NCI-H2196 treated with DMSO at 0.1 percent for 48 hours (cell line): ENCODE data around the gene NEK3.
A peak's percentile ranks its signal among the peaks of the same experiment; 100 is the strongest.
"Not testable (repeated sequence)": the region's sequence is repeated elsewhere in the genome, so short reads cannot be mapped to it uniquely, and the experiment has no call there.

Source experiments
- DNase-seq: peaks from one replicate; lab custom pipeline; 2025; ENCODE audit not compliant: unreplicated experiment; lab: John Stamatoyannopoulos, UW

NEK3 gene, protein sequence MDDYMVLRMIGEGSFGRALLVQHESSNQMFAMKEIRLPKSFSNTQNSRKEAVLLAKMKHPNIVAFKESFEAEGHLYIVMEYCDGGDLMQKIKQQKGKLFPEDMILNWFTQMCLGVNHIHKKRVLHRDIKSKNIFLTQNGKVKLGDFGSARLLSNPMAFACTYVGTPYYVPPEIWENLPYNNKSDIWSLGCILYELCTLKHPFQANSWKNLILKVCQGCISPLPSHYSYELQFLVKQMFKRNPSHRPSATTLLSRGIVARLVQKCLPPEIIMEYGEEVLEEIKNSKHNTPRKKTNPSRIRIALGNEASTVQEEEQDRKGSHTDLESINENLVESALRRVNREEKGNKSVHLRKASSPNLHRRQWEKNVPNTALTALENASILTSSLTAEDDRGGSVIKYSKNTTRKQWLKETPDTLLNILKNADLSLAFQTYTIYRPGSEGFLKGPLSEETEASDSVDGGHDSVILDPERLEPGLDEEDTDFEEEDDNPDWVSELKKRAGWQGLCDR

DNA sequence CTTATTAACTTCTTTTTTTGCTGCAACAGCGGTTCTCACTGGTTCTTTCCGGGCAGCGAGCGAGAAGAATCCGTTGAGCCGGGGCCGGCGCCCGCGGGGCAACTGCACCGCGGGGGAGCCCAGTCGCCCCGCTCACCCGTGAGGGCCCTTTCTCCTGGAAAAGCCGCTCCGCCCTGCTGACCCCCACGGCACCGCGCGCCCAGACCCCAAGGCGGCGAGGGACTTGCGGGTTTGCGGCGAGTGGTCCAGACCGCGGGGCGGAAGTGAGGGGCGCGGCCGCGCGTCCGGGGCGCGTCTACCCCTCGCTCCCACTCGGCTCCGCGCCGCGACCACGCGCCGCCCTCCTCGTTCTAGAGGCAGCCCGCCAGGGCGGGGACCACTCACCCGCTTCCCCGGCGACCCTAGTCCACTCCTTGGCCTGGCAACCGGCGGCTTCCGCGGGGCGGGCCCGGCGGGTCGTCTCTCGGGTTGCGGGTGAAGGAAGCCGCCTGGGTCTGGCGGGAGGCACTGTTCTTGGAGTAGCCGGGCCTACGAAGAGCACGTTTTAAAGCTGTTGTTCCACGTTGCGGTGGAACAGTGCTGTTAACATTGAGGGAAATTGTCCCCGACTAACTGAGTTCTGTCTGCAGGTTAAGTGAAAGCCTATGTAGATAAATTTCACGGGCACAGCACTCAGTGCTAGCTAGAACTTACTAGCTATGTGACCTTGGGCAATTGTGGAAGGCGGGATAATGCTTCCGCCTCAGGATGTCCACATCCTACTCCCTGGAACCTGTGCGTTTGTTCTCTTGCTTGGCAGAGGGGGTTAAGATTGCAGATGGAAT, at the start of gene NEK3:
Gene NEK3, minus strand, starts transcription at position 439 of the 824 bp plus-strand sequence. CDS start 3,406 bp downstream, outside the sequence.
- DNase-seq, result peak; percentile 1

DNA sequence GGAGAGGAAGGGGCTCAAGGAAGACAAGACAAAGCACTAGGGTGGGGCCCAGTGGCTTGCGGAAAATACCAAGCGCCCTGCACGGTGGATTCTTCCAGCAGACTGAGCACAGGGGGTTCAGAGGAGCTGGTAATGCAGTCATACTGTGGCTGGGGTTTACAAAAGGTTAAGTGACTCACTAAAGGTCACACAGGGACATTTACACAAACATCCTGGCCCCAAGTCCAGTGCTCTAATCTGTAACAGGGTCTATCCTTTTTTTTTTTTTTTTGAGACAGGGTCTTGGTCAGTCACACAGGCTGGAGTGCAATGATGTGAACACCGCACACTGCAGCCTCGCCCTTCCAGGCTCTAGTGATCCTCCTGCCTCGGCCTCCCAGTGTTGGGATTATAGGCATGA, 49.0 kb upstream of the NEK3 start:
- not testable (repeated sequence) for DNase-seq

DNA sequence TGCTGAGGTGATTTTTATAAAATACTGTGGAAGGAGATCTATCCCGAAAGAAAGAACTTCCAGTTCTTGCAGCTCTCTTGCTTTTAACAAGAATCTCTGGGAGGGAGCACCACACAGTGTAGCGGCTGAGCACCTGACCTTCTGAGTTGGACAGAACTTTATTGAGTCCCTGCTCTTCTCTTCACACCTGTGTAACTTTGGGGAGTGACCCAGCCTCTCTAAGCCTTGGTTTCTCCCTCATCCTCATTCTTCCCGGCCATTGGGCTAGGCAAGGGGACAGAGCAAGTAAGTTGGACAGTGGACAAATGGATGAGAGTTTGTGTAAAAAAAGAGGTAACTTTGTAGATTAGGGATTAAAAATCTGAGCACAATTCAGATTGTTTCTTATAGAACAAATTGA, 48.5 kb upstream of the NEK3 start:
- DNase-seq, result not testable (repeated sequence)

DNA sequence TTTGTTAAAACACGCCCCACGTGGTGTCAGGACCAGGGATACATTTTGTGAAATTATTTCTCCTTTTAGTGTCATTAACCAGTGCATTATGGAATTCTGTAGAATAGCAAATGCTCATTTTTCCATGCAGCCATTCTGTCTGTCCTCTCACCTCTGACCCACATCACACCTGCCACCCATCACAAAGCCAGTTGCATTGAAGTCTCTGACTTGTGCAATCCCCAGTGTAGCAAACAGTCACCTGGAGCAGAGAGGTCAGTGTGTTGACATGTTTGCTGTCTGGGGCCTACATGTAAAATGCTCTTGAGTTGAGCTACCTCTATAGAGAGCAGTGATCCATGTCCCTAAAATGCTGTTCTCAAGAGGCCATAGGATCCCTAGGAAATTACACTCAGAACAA, 47.9 kb upstream of the NEK3 start:
- not testable (repeated sequence) for DNase-seq

DNA sequence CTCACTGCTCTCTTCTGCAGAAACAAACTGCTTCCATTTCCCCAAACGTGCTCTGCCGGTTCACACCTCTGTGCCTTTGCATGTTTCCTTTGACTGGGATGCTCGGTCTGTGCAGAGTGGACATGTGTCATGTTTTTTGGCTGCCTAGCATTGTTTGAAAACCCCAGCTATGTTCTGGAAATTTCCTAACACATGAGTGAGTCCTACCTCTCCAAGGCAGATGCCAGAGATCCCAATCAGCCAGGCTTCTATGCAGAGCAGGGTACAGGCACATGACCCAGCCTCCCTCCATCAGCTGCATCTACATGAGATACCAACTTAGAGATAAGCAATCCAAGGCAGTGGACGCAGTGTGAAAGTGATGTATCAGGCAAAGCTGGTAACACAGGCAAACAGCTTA, 45.1 kb upstream of the NEK3 start:
- not testable (repeated sequence) for DNase-seq

DNA sequence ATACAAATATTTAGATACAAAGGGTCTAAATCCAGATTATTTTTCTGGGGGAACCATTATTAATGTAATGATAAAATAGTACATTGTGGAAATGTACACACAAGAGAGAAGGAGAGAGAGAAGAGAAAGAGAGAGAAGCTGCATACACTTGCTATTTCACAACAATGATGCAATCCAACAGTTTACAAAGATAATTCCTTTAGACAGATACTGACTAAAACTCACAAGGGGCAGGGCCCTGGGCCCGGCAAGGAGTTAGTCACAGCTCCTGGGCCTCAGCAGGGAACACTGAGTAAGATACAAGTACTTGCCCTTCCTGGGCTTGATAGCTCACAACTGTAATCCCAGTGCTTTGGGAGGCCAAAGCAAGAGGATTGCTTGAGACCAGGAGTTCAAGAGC, 44.5 kb upstream of the NEK3 start:
- not testable (repeated sequence) for DNase-seq

DNA sequence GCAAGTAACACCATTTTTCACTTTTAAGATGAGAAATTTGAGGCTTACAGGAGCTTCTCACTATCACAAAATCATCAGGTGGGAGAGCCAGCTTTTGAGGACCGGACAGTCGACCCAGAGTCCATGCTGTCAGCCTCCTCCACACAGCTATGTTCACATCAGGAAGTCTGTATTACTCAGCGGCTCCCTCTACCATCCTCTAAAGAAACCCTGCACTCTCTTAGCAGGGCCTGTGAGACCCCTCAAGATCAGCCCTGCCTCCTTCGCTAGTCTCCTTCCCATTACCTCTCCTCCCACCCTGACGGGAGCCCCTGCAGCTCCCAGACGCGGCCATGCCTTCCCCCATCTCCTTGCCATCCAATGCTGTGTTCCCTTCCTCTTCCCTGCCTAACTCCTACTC, 43.1 kb upstream of the NEK3 start:
- DNase-seq, result not testable (repeated sequence)

DNA sequence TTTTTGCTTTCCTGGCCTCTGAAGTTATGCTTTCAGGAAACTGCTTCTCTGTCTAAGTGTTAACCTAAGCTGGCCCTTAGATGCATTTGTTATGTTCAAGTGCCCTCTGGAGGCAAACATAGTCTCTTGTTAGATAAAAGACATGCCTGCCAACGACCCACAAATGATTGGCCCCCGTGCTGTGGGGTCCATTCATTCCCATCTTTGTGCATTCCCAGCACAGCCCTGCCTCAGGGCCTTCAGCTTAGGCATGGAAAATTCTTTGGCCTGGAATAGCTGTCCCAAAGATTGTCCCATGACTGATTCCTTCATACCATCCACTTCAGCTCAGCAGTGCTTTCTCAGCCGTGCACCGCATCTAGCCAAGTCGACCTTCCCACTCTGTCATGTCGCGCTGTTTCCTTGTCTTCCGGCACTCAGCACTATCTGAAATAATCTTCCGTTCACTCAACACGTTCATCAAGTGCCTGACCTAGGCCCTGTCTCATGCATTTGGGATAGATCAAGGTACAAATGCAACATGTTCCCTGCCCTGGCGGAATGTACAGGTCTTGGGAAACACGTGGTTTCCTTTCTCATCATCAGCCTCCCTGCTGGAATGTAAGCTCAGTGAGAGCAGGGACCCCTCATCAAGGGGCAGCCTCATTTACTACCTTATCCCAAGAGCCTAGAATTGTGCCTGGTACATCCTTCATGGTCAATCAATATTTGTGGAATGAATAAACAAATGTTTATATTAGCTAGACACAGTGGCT, 42.2 kb upstream of the NEK3 start:
- DNase-seq, result not testable (repeated sequence)

DNA sequence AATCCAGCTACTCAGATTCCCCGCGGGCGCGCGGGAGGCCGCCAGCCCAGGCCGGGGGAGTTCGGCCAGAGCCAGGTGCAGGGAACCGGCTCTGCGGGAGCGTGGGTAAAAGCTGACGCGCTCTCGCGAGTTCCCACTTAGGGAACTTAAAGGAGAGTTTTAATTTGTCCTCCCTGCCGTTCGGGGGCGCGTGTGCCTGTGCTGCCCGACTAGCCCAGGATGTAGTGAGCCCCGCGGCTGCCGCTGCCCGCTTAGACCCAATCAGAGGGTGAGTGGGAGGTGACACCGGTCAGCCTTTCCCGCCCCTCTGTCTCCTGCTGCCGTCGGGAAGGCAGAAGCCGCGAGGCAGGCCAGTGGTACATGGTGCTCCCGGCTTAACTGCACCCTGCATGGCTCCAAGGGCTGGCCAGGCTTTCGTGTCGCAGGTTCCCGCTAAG, 36.0 kb upstream of the NEK3 start:
- no peak for DNase-seq

DNA sequence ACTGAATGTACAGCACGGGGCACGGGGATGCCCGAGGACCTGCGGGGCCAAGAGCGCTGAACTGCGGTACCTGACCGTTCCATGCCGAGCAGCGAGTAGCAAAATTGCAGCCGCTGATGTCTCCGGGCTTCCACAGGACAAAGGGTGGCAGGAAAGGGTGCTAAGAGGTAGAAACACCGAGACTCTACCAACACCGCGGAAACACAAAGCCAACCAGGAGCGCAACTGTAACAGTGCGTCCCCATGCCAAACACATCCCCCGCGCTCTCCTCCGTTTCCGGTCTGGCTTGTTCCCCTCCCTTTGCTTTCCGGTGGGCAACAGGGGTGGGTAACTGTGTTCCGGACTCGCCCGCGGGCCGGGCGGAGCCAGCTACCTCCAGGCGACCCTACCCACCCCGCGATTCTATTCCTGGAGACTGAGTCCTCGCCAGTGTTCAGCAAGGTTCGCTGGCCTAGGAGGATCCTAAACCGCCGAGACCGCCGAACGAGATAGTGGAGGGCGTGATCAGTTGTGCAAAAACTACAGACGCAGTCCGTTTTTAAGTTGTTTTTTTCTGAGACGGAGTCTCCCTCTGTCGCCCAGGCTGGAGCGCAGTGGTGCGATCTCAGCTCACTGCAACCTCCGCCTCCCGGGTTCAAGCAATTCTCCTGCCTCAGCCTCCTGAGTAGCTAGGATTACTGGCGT, 34.9 kb upstream of the NEK3 start:
- DNase-seq, result peak; percentile 24

DNA sequence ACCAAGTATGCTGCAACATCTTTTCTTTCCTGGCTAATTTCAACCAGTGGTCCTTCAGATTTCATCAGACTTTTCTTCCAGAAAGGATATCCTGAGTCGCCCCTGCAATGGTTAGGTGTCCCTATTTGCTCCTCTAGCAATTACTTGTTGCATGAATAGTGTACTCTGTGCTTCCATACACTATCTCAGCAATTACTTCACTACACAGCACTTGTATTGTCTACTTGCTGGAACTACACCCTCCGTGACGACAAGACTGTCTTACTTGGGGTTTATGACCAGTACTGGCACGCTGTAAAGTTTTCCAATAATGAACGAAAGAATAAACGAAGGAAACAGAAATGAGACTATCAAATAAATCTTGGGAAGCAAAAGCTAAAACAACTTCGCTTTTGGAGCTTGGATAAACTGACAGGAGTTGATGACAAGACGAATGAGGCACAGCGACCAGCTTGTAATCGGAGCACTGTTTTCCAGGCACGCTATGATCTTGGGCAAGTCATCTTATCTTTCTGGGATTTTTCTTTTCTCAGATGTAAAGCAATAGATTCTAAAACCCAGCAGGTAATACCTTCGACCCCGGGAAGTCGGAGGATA, 34.3 kb upstream of the NEK3 start:
- DNase-seq, result not testable (repeated sequence)

DNA sequence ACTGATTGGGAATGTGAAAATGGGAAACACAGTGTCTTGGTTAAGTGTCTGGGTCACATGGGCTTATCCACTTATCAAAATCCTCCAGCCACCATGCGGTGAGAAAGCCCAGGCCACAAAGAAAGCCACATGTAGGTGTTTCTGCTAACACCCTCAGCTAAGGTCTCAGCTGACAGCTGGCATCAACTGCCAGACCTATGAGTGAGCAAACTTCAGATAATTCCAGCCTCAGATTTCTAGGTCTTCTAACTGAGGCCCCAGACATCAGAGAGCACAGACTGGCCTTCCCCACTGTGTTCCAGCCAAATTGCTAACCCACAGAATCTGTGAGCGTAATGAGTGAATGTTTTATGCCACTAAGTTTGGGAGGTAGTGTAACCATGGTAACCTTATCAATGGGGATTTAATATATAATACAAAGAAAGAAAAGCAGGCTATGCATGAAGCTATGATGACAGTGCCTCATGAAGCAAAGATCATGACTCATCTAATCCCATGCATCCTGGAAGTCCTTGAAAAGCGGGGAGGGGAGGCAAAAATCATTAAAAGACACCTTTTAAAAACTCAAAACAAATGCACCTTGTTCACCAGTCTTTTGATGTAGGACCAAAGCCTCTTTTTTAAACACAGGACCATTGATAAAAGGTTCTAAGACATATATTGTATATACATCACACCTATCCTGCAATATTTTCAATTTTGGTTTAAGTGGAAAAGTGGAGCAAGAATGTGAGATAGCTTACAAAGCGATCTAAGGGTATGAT, 28.2 kb upstream of the NEK3 start:
- DNase-seq, result not testable (repeated sequence)

DNA sequence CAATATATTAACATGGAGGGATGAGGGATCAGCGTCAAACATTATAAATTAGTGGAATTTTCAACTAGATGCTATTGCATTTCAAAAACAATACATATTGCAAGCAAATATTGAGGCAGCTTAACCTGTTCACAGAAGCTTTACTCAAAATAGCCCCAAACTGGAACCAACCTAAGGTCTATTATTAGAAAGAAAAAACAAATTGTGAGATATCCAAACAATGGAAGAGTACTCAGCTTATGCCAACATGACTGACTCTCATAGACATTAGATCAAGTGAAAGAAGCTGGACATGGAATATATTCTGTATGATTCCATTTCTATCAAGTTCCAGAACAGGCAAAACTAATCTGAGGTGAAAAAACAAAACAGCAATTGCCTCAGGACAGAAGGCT, 27.6 kb upstream of the NEK3 start:
- no peak for DNase-seq

DNA sequence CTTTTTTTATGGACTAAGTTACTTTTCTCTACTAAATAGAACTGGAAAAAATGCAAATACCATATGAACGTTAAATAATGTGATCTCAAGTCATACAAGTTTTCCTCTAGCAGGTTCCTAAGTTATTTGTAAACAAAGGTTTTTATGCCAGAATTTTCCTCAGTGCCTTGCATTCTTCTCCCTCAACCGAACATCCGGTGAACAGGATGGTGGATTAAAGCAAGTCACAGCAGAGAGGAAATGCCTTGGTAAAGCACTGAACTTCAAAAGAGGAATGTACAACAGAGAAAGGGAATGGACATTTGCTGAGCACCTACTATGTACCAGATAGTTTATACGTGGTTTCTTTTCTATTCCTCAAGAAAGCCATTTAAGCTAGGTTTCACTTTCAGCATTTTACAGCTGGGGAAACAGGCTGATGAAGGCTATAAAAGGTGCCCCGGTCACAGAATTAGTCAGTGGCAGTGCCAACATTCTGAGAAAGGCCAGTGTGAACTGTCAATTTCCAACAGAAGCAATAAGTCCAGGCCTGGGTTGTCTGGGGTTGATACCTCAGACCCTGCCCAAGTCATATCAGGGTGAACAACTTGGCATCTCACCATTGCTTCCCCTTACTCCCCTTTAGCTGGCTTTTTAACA, 22.0 kb upstream of the NEK3 start:
- not testable (repeated sequence) for DNase-seq

DNA sequence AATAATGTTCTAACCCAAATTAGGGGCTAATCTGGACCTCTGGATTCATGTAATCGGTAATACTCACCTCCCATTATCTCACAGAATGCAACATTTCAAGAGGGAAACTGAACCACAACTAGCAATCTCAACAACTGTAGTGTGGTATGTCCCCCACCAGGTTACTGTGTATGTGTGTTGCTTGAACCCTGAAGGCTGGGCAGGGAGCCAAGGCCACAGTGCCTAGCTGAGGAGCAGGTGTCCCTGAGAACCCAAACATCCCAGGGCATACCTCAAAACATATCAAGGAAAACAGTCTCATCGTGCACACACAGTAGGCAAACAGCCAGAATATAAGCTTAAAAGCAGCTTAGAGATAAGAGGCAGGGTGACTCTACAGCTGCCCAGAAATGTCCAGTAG, 20.5 kb upstream of the NEK3 start:
- DNase-seq, result no peak

DNA sequence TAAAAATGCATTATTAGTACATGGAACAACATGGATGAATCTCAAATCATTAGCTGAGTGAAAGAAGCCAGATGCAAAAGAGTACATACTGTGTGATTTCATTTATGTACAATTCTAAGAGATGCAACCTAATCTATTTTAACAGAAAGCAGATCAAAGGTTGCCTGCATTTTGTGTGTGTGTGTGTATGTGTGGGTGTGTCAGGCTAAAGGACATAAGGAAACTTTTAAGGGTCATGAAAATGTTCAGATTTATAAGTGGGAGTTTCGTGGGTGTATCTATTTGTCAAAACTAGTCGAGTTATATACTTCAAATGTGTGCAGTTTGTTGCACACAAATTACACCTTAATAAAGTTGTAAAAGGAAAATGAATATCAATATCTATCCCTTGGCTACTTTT, 17.9 kb upstream of the NEK3 start:
- no peak for DNase-seq

DNA sequence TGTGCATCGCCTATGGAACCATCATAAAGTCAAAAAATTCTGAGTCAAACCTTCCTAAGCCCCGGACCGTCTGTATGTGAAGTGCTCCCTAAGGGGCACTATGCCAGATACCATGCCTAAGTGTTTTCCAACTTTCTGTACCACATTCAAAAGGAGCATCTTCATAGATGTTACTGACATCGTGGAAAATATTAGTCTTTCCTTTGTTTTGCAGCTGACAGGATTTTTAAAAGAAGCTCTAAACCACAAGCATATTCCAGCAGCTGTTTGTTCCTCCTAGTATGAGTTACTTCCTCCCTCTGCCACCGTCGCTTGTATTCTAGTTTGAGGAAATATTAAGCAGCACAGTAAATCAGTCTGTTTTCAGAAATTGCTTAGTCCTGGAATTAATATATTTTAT, 14.6 kb upstream of the NEK3 start:
- not testable (repeated sequence) for DNase-seq

DNA sequence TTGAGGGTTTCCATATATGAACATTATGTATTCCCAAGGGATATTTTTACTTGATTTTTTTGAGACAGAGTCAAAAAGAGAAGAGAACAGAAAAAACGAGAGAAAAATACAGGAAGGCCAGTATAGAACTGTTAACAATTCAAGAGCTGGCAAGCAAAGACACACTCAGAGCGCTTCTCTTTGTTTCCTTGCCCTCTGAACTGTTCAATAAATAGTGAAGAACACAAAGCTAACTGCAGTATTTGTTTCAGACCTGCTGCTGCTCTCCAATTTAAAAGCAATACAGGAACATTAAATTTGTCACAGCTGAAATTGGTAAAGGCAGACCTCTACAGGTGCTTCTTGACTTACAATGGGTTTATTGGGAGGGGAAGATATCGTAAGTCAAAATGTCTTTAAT, 14.0 kb upstream of the NEK3 start:
- no peak for DNase-seq

DNA sequence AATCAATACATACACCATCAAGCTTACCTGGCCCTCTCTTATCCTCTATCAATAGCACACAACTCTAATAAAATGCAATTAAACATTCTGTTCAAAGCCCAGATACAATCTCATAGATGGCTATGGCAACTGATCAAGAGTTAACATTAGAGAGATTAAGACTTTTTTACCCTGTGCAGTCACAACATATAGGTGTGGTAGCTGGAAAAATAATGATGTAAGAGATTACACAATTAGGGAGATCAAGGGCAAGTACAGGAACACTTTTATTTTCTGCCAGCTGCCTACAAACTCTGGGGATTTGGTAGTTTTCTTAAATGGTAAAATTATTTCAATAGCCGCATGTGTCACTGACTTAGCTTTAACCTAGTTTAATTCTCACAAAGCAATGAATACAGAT, 12.3 kb upstream of the NEK3 start:
- DNase-seq, result not testable (repeated sequence)
